ENCODE measurements around the gene UBA52. TPM values are rescaled to one million over a fixed set of nuclear protein-coding genes. Genes with fewer than 3 reads are reported as not detected.
A peak's percentile ranks its signal among the peaks of the same experiment; 100 is the strongest.
"Not testable (repeated sequence)": the region's sequence is repeated elsewhere in the genome, so short reads cannot be mapped to it uniquely, and the experiment has no call there.

UBA52 gene
- total RNA-seq, 2 experiments from 2014 or later, result 1,452 to 1,556 TPM

DNA sequence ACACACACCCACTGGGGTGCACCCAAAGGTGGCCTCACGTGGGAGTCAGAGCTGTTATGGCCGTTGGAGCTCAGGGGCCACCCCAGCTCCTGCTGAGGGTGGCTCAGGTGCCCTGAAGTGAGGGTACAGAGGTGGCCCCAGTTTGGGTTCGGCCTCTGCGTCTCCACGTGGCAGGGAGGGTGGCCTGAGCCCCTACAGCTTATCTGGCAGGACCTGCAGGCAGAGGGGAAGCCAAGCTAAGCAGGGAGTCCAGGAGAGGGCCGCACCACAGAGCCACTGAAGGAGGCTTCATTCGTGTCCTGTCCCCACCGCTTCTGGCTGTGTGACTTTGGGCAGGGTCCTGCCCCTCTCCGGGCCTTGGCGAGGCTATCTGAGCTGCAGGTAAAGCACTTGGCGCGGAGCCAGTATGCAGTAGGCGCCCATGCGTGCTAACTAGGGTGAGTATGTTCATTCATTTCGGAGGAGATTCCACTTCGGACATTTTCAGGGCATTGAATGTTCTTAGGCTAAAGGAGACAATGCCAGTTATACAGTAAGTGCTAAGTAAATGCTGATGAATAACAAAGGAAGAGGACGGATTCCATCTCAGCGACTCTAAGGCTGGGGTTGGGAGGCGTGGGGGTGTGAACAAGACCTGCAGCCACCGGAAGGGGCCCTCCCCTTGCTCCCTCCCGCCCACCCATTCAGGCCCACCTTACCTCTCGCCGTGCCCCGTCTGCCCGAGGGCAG, 21.9 kb downstream of the UBA52 start:
- CTCF ChIA-PET, result interaction anchor here (0.8 to 2.6 kb wide), 10 partner anchors 8 to 254 kb away, joined by 3 to 23 read pairs (median 6); partner anchors contain the start of genes ELL, KXD1 and UBA52
- Mint-ChIP-seq H3K27ac (no peak overlapping the region), H3K27me3 (ENCODE audit: low read depth) (peaks cover 2% of the 10 kb centered on the region), H3K4me3 (no peak overlapping the region), H3K9me3 (ENCODE audit: insufficient read depth) (no peaks in the 10 kb centered on the region), H3K4me1 (ENCODE audit: low read depth) (peaks cover 29% of the 10 kb centered on the region), H3K36me3 (ENCODE audit: low read depth) (peaks cover 19% of the 10 kb centered on the region)
- no peak for DNase-seq
- no peak for ATAC-seq
- POLR2A ChIA-PET, result interaction anchor here (2.7 kb wide), 1 partner anchor 22 kb away, joined by 9 read pairs; the partner anchor contains the start of gene UBA52

DNA sequence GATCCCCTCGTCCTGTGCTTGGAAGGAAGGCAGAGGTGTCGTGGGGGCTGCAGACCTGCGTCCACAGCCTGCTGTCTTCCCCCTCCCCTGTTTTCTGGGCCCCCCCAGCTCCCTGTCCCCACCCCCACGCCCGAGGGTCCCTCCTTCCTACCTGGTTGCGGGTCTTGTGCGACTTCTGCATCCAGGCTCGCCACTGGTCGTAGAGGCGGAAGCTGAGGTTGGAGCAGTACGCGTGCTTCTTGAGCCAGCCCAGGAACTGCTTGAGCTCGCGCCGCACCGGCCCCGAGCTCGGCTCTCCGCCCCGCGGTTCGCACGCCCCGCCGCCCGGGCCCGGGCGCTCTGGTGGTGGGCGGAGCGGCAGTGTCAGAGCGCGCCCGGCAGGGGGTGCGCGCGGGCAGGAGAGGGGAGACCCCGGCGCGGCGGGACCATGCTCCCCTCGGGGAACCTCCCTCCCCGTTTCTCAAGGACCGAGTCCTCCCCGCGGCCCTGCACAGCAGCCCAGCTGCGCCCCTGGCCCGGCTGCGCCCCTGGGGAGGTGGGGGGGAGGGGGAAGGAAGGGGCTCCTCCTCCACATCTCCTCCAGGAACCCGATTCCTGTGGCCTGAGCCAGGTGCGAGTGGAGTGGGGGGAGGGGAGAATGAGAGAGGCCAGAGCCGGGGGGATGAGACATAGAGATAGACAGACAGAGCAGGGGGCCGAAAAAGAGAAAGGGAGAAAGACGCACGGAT, 22.6 kb downstream of the UBA52 start:
- Mint-ChIP-seq H3K27me3 (ENCODE audit: low read depth) (peaks cover 2% of the 10 kb centered on the region), H3K4me1 (ENCODE audit: low read depth) (peaks cover 29% of the 10 kb centered on the region), H3K36me3 (ENCODE audit: low read depth) (peaks cover 19% of the 10 kb centered on the region), H3K4me3 (peak overlapping the region; percentile 64), H3K27ac (no peak overlapping the region), H3K9me3 (ENCODE audit: insufficient read depth) (no peaks in the 10 kb centered on the region)
- ChIA-PET POLR2A (interaction anchor here (2.7 kb wide), 1 partner anchor 23 kb away, joined by 9 read pairs; the partner anchor contains the start of gene UBA52), CTCF (interaction anchor here (0.8 to 2.6 kb wide), 10 partner anchors 9 to 253 kb away, joined by 3 to 23 read pairs (median 6); partner anchors contain the start of genes ELL, KXD1 and UBA52)
- peak; percentile 75 for DNase-seq
- peak; percentile 59 for ATAC-seq

- H3K27me3 Mint-ChIP-seq (ENCODE audit: low read depth), result peaks cover 2% of the 10 kb centered on the region
- H3K27ac Mint-ChIP-seq, result no peak overlapping the region
- CTCF ChIA-PET, result interaction anchor here (1.1 to 2.6 kb wide), 6 partner anchors 10 to 252 kb away, joined by 3 to 23 read pairs (median 8); partner anchors contain the start of genes ELL and UBA52
- POLR2A ChIA-PET, result interaction anchor here (1.0 kb wide), 1 partner anchor 41 kb away, joined by 3 read pairs; no protein-coding TSS in a partner anchor
- DNase-seq, result no peak
- peaks cover 15% of the 10 kb centered on the region for H3K36me3 Mint-ChIP-seq (ENCODE audit: low read depth)
- peak overlapping the region; percentile 64 for H3K4me3 Mint-ChIP-seq
- H3K4me1 Mint-ChIP-seq (ENCODE audit: low read depth), result peaks cover 24% of the 10 kb centered on the region
- peak; percentile 10 for ATAC-seq
- no peaks in the 10 kb centered on the region for H3K9me3 Mint-ChIP-seq (ENCODE audit: insufficient read depth)
Measured at GRCh38 chr19:18594824-18595373, 23.2 kb downstream of the UBA52 start.

GRCh38 chr19:18595475-18595874, 23.8 kb downstream of the UBA52 start:
- Mint-ChIP-seq H3K9me3 (ENCODE audit: insufficient read depth) (no peaks in the 10 kb centered on the region), H3K27ac (no peak overlapping the region), H3K36me3 (ENCODE audit: low read depth) (peaks cover 12% of the 10 kb centered on the region), H3K4me1 (ENCODE audit: low read depth) (peaks cover 21% of the 10 kb centered on the region), H3K27me3 (ENCODE audit: low read depth) (peaks cover 2% of the 10 kb centered on the region), H3K4me3 (no peak overlapping the region)
- ATAC-seq, result no peak
- DNase-seq, result no peak
- ChIA-PET POLR2A (interaction anchor here (1.0 kb wide), 1 partner anchor 40 kb away, joined by 3 read pairs; no protein-coding TSS in a partner anchor), CTCF (interaction anchor here (1.3 to 2.1 kb wide), 2 partner anchors 10 to 252 kb away, joined by 5 to 8 read pairs; no protein-coding TSS in a partner anchor)

- ATAC-seq, result peak; percentile 15
- peaks cover 5% of the 10 kb centered on the region for H3K36me3 Mint-ChIP-seq (ENCODE audit: low read depth)
- H3K4me3 Mint-ChIP-seq, result no peak overlapping the region
- H3K27me3 Mint-ChIP-seq (ENCODE audit: low read depth), result peaks cover 5% of the 10 kb centered on the region
- no peak for DNase-seq
- ChIA-PET CTCF (interaction anchor here (0.8 kb wide), 1 partner anchor 127 kb away, joined by 3 read pairs; no protein-coding TSS in a partner anchor), POLR2A (no interaction called here)
- peaks cover 18% of the 10 kb centered on the region for H3K4me1 Mint-ChIP-seq (ENCODE audit: low read depth)
- H3K27ac Mint-ChIP-seq, result no peak overlapping the region
- no peaks in the 10 kb centered on the region for H3K9me3 Mint-ChIP-seq (ENCODE audit: insufficient read depth)
Measured at GRCh38 chr19:18596752-18597157, 25.1 kb downstream of the UBA52 start.

DNA sequence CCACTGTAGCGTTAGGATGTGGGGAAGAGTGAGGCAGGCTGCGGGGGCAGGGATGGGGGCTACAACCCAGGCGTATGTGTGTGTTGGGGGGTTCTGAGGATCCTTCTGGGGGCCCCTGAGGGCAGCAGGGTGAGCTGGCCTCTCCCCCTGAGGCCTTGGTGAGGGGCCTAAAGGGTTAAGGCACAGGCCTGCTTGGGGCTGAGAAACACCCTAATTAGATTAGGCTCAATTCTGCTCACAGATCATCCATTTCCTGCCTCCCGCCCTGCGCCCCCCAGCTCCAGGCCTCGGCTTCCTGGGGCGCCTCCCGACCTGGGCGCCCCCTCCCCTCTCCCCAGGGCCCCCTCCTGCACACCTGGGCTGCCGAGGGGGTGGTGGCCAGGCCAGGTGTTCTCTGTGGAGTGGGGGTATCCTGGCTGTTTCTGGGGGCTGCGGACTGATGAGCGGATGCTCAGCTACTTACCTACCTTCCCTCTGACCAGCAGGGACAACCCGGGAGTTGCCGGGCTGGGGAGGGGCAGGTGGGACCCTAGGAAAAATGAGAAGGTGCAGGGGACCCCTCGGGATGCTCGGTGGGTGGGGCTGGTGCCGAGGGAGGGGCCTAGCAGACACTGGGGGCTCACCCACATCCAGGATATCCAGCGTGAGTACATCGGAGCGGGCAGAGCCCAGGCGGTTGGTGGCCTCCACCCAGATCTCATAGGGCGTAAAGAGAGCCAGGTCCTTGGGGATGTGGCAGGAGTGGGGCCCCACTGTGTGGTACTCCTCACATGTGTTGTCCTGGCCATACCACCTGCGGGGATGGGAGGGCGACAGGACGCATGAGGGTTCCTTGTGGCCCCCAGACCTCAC, 26.4 kb downstream of the UBA52 start:
- no peak for ATAC-seq
- POLR2A ChIA-PET, result no interaction called here
- Mint-ChIP-seq H3K36me3 (ENCODE audit: low read depth) (no peaks in the 10 kb centered on the region), H3K27me3 (ENCODE audit: low read depth) (peaks cover 15% of the 10 kb centered on the region), H3K9me3 (ENCODE audit: insufficient read depth) (no peaks in the 10 kb centered on the region), H3K27ac (no peak overlapping the region), H3K4me1 (ENCODE audit: low read depth) (peaks cover 18% of the 10 kb centered on the region), H3K4me3 (no peak overlapping the region)
- no peak for DNase-seq
- CTCF ChIA-PET, result interaction anchor here (1.3 kb wide), 1 partner anchor 75 kb away, joined by 3 read pairs; no protein-coding TSS in a partner anchor

- peaks cover 22% of the 10 kb centered on the region for H3K27me3 Mint-ChIP-seq (ENCODE audit: low read depth)
- POLR2A ChIA-PET, result interaction anchor here (0.7 kb wide), 1 partner anchor 879 kb away, joined by 4 read pairs; no protein-coding TSS in a partner anchor
Measured at GRCh38 chr19:18599485-18599884, 27.8 kb downstream of the UBA52 start.

GRCh38 chr19:18600692-18601397, 29.2 kb downstream of the UBA52 start:
- peaks cover 32% of the 10 kb centered on the region for H3K27me3 Mint-ChIP-seq (ENCODE audit: low read depth)
- POLR2A ChIA-PET; DNase-seq; H3K4me3 Mint-ChIP-seq; H3K9me3 Mint-ChIP-seq (ENCODE audit: insufficient read depth); H3K36me3 Mint-ChIP-seq (ENCODE audit: low read depth); H3K27ac Mint-ChIP-seq; ATAC-seq: not testable (repeated sequence)
- H3K4me1 Mint-ChIP-seq (ENCODE audit: low read depth), result peaks cover 14% of the 10 kb centered on the region
- CTCF ChIA-PET, result interaction anchor here (0.6 kb wide), 1 partner anchor 247 kb away, joined by 3 read pairs; no protein-coding TSS in a partner anchor

More at GRCh38 chr19:18599485-18599884, 27.8 kb downstream of the UBA52 start:
- H3K27ac Mint-ChIP-seq, result no peak overlapping the region
- no peak for ATAC-seq
- no peak for DNase-seq
- H3K36me3 Mint-ChIP-seq (ENCODE audit: low read depth), result no peaks in the 10 kb centered on the region
- no peaks in the 10 kb centered on the region for H3K9me3 Mint-ChIP-seq (ENCODE audit: insufficient read depth)
- H3K4me1 Mint-ChIP-seq (ENCODE audit: low read depth), result peaks cover 17% of the 10 kb centered on the region
- CTCF ChIA-PET, result interaction anchor here (1.3 kb wide), 1 partner anchor 11 kb away, joined by 5 read pairs; the partner anchor contains the start of gene REX1BD
- H3K4me3 Mint-ChIP-seq, result no peak overlapping the region

- ATAC-seq, result no peak
- H3K4me3 Mint-ChIP-seq, result no peak overlapping the region
- CTCF ChIA-PET, result no interaction called here
- H3K36me3 Mint-ChIP-seq (ENCODE audit: low read depth), result no peaks in the 10 kb centered on the region
- peaks cover 33% of the 10 kb centered on the region for H3K27me3 Mint-ChIP-seq (ENCODE audit: low read depth)
- POLR2A ChIA-PET, result no interaction called here
- no peak overlapping the region for H3K27ac Mint-ChIP-seq
- DNase-seq, result no peak
- no peaks in the 10 kb centered on the region for H3K9me3 Mint-ChIP-seq (ENCODE audit: insufficient read depth)
- peaks cover 7% of the 10 kb centered on the region for H3K4me1 Mint-ChIP-seq (ENCODE audit: low read depth)
Measured at GRCh38 chr19:18601875-18602274, 30.2 kb downstream of the UBA52 start.

DNA sequence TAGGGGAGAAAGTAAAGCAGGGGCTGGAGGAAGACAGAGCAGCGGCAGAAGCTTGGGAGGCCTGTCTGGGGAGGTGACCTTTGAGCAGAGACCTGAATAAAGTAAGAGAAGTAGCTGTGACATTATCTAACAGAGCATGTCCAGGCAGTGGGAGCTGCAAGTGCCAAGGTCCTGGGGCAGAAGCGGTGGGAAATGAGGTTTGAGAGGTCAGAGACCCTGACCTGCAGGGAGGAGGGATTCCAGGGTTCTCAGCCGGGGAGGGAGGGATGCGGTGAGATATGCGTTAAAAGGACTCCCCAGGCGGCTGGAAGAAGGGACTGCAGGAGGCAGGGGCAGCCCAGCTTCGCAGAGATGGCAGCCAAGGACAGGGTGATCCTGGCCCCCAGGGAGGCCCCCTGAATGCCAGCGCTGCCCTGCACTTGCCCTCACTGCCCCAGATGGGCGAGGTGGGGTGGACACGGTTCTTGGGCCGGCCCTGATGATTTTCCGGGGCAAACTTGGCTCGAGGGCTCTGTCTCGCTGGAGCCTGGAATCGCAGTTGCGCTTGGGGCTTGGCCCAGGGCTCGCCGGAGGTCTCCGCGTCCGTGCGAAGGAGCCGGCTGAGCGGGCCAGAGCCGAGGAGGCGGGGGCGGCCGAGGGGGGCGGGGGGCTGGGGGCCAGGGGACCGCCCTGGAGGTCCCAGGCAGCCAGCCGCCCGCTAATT, 31.7 kb downstream of the UBA52 start:
- Mint-ChIP-seq H3K4me3 (no peak overlapping the region), H3K4me1 (ENCODE audit: low read depth) (peaks cover 7% of the 10 kb centered on the region), H3K27me3 (ENCODE audit: low read depth) (peaks cover 47% of the 10 kb centered on the region), H3K27ac (no peak overlapping the region), H3K9me3 (ENCODE audit: insufficient read depth) (no peaks in the 10 kb centered on the region), H3K36me3 (ENCODE audit: low read depth) (no peaks in the 10 kb centered on the region)
- ATAC-seq, result peak; percentile 46
- POLR2A ChIA-PET, result no interaction called here
- DNase-seq, result peak; percentile 34
- CTCF ChIA-PET, result interaction anchor here (0.8 kb wide), 1 partner anchor 12 kb away, joined by 3 read pairs; no protein-coding TSS in a partner anchor

Measured in activated CD8-positive, alpha-beta T cell treated with anti-CD3 and anti-CD28 coated beads, Interleukin-2, amount 10 ng/mL, durations not matched to agents 7 days and 5 days (primary cell).